Esophagus (tissue), 2 donors: ENCODE data around the gene CLOCK. TPM values are rescaled to one million over a fixed set of nuclear protein-coding genes. Genes with fewer than 3 reads are reported as not detected.

Experiments
- H3K27ac ChIP-seq, 2 donors: one replicate each; pipeline ENCODE4 v1.5.1; 2013; ENCODE audit warnings: low read depth in 2 of 2, mild to moderate bottlenecking in 2 of 2, inconsistent platforms in 1 of 2, low read length in 1 of 2, moderate library complexity in 1 of 2
- H3K27me3 ChIP-seq, 2 donors: one replicate each; pipeline ENCODE4 v1.6.1; 2013; ENCODE audit warnings: low read length in 2 of 2, control low read depth in 1 of 2, mild to moderate bottlenecking in 1 of 2; ENCODE audit not compliant: insufficient read depth in 2 of 2, control insufficient read depth in 1 of 2
- H3K36me3 ChIP-seq, 2 donors: one replicate each; pipeline ENCODE4 v1.6.1; 2013; ENCODE audit warnings: low read length in 1 of 2; ENCODE audit not compliant: control insufficient read depth in 2 of 2, insufficient read depth in 2 of 2
- H3K4me1 ChIP-seq, 2 donors: one replicate each; pipeline ENCODE4 v1.6.1; 2013; ENCODE audit warnings: low read length in 1 of 2; ENCODE audit not compliant: control insufficient read depth in 2 of 2, insufficient read depth in 2 of 2
- H3K4me3 ChIP-seq, 2 donors: one replicate each; pipeline ENCODE4 v1.5.1; 2013; ENCODE audit warnings: low read length in 2 of 2, mild to moderate bottlenecking in 2 of 2, low read depth in 1 of 2, moderate library complexity in 1 of 2
- H3K9me3 ChIP-seq, 2 donors: one replicate each; pipeline ENCODE4 v1.6.1; 2013; ENCODE audit warnings: mild to moderate bottlenecking in 2 of 2, low read depth in 1 of 2, low read length in 1 of 2, moderate library complexity in 1 of 2; ENCODE audit not compliant: control insufficient read depth in 2 of 2, insufficient read depth in 1 of 2
- WGBS, 2 donors: extraction: QIAGEN DNeasy Blood & Tissue Kit; methylation state at CpG; one replicate each; pipeline ENCODE4 v1.1.7; 2013; 5-methylcytosine and 5-hydroxymethylcytosine counted together
- polyA plus RNA-seq, 2 donors: library from polyadenylated mRNA; stranded (reverse); fragments of 200-250 nt; gene quantifications; one replicate each; pipeline ENCODE4 v1.2.3, GENCODE V29; 2013
- donor health status: healthy with polysubstance abuse.
- donor health status: Bipolar disorder and iron deficiency.

CLOCK gene
- polyA plus RNA-seq, 2 donors, result 8.0 to 8.3 TPM

DNA sequence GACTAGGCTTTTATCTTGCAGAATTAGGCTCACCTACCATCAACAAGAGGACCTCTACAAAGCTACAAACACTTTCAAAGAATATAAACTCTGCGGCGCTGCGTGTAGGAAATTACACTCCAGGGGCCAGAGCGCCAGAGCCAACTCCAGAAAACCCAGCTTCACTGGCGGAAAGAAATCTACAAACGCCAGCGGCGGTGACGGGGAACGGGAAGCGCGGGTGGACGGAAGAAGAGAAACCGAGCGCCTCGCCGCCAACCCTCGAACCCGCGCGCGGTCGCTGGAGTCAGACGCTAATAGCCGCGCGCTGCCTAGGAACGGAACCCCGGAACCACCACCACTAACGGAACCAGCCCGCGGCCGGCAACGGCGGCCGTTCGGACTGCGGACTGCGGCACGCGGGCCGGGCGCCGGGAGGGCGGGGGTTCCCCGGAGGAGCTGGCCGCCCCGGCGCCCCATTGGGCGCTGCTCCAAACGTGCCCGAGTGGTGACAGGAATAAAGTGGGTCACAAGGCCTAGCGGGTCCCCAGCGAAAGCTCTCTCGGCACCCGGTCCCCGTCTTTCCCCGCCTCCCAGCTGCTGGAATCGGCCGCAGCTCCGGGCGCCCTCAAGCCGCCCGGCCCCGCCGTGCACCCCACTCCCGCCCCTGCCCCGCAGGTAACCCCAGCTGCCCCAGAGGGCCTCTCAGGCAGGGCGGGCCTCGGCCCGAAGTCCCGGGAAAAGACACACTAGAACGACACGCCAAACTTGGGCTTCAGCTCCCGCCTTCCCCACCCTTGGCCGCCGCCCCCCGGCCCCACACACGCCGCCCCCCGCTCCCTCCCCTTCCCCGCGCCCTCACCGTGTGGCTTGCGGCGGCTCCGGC lies 836 bp downstream of the CLOCK start:
- Histone ChIP-seq H3K9me3 (no peaks in the 10 kb centered on the region), H3K27me3 (no peaks in the 10 kb centered on the region), H3K36me3 (no peaks in the 10 kb centered on the region), H3K4me3 (peak overlapping the region; percentile 77 to 85), H3K27ac (peak overlapping the region; percentile 96 to 100), H3K4me1 (no peaks in the 10 kb centered on the region)
- whole genome bisulfite sequencing, 2 donors, result 0 to 1% methylated on average over 76 to 87 of the region's 87 CpGs

DNA sequence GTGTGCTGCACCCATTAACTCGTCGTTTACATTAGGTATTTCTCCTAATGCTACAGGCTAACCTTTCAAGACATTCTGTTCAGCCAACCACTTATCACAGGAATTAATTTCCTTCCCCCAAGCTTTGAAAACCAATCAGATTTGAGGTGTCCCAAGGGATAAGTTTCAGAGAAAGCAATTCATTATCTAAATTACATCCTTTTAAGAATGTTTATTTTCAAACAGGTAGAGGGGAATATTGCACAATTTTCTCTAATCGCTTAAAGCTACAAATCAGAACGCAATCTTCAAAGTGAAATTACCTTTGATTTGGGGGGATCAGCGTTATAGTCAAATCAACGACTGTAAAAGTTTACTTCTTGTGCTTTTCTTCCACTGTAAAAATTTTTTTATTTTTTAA lies 1.6 kb downstream of the CLOCK start:
- no peaks in the 10 kb centered on the region for H3K36me3 ChIP-seq
- H3K4me3 ChIP-seq, result peak overlapping the region in 1 of 2 donors; percentile 85
- 3% methylated on average over 6 of the region's 6 CpGs for WGBS, 2 donors
- no peaks in the 10 kb centered on the region for H3K9me3 ChIP-seq
- no peaks in the 10 kb centered on the region for H3K27me3 ChIP-seq
- H3K27ac ChIP-seq, result peak overlapping the region in 1 of 2 donors; percentile 100
- H3K4me1 ChIP-seq, result no peaks in the 10 kb centered on the region

DNA sequence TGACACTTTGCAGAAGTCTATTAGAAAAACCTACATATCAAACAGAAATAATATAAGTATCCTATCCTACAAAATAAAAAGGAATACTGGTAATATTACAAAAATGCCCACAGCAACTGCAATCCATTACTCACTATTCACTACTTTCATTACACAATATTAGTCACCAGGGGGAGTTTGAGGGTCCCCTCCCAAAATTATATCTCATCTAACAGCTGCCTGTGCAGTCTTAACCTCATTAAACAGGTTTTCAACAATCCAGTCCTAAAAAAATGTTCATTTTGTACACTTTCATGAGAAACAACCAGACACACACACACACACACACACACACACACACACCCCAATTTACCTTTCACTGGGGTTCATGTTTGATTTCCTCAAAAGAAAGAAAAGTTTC lies 2.9 kb downstream of the CLOCK start:
- Histone ChIP-seq H3K4me3 (no peak overlapping the region), H3K27ac (no peak overlapping the region), H3K36me3 (no peaks in the 10 kb centered on the region), H3K4me1 (no peaks in the 10 kb centered on the region), H3K27me3 (no peaks in the 10 kb centered on the region), H3K9me3 (no peaks in the 10 kb centered on the region)

DNA sequence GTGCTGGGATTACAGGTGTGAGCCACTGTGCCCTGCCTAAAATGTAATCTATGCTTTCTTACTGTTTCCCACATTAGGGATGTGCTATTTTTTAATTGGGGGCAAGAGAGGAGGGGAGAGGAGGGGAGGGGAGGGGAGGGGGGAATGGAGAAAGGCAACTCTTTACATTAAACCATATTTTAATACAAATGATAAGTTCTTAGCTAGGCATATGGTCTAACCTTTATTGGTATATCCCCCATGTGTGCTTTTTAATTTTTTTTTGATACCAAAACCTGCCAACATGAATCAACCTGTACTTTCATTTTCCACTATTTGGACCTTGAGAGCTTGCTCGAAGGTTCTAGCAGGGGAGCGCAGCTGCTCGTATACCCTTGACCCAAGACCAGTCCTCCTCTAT lies 6.4 kb downstream of the CLOCK start:
- H3K9me3 ChIP-seq, result no peaks in the 10 kb centered on the region
- no peak overlapping the region for H3K27ac ChIP-seq
- H3K36me3 ChIP-seq, result no peaks in the 10 kb centered on the region
- H3K4me1 ChIP-seq, result no peaks in the 10 kb centered on the region
- H3K27me3 ChIP-seq, result no peaks in the 10 kb centered on the region
- H3K4me3 ChIP-seq, result no peak overlapping the region
- WGBS, 2 donors, result 89 to 93% methylated on average over 3 of the region's 3 CpGs

DNA sequence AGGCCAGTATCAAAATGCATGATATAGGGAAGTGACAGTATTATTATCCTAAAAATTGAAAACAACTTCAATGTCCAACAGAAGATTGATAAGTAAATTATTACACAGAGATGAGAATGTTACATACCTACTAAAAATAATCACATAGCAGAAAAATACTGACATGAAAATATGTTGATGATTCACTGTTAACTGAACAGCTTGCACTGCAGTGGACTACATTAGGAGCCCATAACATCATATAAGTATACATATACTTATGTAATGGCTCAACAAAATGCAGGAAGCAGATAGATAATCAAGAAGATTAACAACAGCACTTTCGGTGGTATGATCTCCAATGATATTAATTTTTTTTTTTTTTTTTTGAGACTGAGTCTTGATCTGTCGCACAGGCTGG lies 7.1 kb downstream of the CLOCK start:
- Histone ChIP-seq H3K4me1 (no peaks in the 10 kb centered on the region), H3K36me3 (no peaks in the 10 kb centered on the region), H3K27ac (no peak overlapping the region), H3K27me3 (no peaks in the 10 kb centered on the region), H3K4me3 (no peak overlapping the region), H3K9me3 (no peaks in the 10 kb centered on the region)
- WGBS, 2 donors, result 81 to 85% methylated on average over 2 of the region's 2 CpGs

DNA sequence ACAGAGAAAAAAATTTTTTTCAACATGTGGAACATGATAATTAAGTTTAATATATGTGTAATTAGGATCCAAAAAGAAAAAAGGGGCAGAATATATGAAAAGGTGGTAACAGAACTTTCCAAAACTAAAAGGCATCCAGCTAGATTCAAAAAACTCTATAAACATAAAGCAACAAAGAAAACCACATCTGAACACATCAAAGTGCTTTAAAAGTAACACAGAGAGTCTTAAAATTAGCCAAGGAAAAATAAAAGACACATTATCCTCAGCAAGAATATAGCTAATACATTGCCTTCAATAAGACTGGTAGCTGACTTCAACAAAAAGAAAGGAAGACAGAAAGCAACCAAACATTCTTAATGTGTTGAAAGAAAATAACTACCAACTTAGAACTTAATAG lies 8.2 kb downstream of the CLOCK start:
- H3K36me3 ChIP-seq, result no peaks in the 10 kb centered on the region
- no peaks in the 10 kb centered on the region for H3K9me3 ChIP-seq
- no peak overlapping the region for H3K27ac ChIP-seq
- no peak overlapping the region for H3K4me3 ChIP-seq
- H3K27me3 ChIP-seq, result no peaks in the 10 kb centered on the region
- H3K4me1 ChIP-seq, result no peaks in the 10 kb centered on the region

DNA sequence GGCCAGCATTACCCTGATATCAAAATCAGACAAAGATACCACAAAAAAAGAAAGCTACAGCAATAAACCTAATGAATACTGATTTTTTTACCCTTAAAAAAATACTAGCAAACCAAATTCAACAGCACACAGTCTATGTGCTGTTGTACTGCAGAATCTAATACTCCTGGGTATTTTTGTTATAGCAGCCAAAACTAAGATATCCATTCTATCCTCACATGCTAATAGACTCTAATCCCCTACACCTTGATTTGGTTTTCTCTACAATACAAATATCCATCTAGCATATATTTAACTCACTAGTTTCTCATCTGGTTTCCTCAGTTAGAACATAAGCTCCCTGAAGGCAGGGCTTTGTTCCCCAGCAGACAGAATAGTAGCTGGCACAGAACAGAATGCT lies 12.4 kb downstream of the CLOCK start:
- no peaks in the 10 kb centered on the region for H3K9me3 ChIP-seq
- H3K27me3 ChIP-seq, result no peaks in the 10 kb centered on the region
- H3K4me1 ChIP-seq, result no peaks in the 10 kb centered on the region
- no peak overlapping the region for H3K4me3 ChIP-seq
- H3K27ac ChIP-seq, result no peak overlapping the region
- H3K36me3 ChIP-seq, result no peaks in the 10 kb centered on the region

DNA sequence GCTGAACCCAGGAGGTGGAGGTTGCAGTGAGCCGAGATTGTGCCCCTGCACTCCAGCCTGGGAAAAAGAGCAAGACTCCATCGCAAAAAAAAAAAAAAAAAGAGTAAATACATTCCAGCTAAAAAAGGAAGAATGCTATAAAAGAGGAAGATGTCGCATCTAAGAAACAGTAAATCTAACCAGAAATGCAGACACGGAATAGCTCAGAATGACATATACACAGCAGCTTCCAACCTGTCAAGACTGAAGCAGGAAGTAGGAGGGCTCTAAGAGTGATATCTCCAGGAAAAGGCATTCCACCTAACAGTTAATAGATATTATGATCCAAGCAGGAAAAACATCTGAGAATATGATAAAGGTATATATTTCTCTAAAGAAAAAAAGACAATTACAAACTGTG lies 16.0 kb downstream of the CLOCK start:
- Histone ChIP-seq H3K4me1 (no peaks in the 10 kb centered on the region), H3K4me3 (no peak overlapping the region)

DNA sequence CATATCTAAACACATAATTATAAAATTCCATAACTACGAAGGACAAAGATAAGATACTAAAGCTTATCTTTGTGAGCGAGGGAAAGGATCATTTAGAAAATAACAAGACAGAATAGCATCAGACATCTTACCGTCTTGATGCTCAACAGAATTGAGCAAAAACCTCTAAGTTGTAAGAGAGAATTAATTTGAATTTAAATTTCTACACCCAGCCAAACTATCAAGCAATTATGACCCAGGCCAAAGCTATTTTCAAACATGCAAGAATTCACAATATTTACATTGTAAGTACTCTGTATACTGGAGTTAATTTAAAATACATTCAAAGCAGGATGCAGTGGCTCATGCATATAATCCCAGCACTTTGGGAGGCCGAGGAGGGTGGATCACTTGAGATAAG lies 16.5 kb downstream of the CLOCK start:
- H3K36me3 ChIP-seq, result no peaks in the 10 kb centered on the region
- H3K9me3 ChIP-seq, result no peaks in the 10 kb centered on the region
- H3K27ac ChIP-seq, result no peak overlapping the region
- H3K4me1 ChIP-seq, result no peaks in the 10 kb centered on the region
- no peak overlapping the region for H3K4me3 ChIP-seq
- H3K27me3 ChIP-seq, result no peaks in the 10 kb centered on the region
- WGBS, 2 donors, result 82 to 96% methylated on average over 4 of the region's 4 CpGs

More for the DNA sequence above, 16.0 kb downstream of the CLOCK start:
- Histone ChIP-seq H3K27ac (no peak overlapping the region), H3K9me3 (no peaks in the 10 kb centered on the region), H3K27me3 (no peaks in the 10 kb centered on the region), H3K36me3 (no peaks in the 10 kb centered on the region)
- 88 to 94% methylated on average over 3 to 4 of the region's 4 CpGs for WGBS, 2 donors

DNA sequence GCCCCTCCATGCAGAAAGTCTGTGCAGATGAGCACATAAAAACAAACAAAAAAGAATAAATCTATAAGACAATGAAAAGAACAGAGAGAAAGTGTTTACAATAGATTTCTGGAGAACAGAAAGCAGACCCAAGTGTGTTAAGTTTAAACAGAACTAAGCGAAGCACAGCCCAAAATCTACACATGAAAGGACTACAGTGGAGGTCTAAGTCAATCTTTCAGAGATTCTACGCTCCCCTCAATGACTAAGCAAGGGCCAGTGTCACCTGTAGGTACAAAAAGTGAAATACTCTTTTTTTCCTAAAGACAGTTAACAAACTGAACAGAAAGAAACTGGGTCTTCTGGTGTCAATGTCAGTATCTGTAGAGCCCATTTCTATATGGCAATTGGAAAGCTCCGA lies 18.2 kb downstream of the CLOCK start:
- WGBS, 2 donors, result 95 to 97% methylated on average over 3 of the region's 3 CpGs
- H3K27ac ChIP-seq, result no peak overlapping the region
- no peaks in the 10 kb centered on the region for H3K9me3 ChIP-seq
- H3K4me3 ChIP-seq, result no peak overlapping the region
- H3K27me3 ChIP-seq, result no peaks in the 10 kb centered on the region
- no peaks in the 10 kb centered on the region for H3K36me3 ChIP-seq
- H3K4me1 ChIP-seq, result no peaks in the 10 kb centered on the region
